NCI-H345 (cell line): ENCODE measurements around the gene CD4.

ENCODE experiments used
- DNase-seq: peaks from one replicate; lab custom pipeline; 2025; lab: John Stamatoyannopoulos, UW

CD4 gene

DNA sequence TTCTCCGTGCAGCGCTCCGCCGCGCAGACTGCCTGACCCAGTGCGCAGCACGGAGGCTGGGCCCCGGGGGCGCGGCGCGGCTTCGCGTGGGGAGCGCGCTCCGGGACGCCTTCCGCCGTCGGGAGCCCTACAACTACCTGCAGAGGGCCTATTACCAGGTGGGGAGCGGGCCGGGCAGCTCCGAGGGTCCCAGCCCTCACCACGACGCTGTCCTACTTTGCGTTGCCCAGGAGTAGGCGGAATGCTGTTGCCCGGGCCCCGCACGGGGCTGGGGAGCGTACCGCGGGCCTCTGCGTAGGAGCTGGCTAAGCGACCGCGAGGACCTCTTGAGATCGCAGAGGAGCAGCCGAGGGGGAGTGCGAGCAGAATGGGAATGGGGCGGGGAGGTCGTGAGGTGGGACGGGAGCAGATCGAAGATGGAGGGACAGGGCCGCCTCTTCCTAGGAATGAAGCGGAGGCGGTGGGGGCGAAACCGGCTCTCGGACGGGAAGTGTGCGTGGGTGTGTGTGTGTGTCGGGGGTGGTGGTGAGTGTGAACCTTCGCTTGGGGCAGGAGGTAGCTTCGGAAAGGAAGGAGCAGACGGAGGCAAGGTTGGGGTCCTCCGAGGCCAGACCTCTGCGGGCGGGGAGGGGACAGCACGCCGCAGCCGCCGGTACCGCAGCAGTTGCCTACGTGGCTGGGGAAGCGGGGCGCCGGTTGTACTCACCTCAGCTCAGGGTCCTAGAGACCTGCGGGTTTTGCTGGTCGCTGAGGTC, 39.6 kb downstream of the CD4 start:
- DNase-seq = peak; percentile 54

DNA sequence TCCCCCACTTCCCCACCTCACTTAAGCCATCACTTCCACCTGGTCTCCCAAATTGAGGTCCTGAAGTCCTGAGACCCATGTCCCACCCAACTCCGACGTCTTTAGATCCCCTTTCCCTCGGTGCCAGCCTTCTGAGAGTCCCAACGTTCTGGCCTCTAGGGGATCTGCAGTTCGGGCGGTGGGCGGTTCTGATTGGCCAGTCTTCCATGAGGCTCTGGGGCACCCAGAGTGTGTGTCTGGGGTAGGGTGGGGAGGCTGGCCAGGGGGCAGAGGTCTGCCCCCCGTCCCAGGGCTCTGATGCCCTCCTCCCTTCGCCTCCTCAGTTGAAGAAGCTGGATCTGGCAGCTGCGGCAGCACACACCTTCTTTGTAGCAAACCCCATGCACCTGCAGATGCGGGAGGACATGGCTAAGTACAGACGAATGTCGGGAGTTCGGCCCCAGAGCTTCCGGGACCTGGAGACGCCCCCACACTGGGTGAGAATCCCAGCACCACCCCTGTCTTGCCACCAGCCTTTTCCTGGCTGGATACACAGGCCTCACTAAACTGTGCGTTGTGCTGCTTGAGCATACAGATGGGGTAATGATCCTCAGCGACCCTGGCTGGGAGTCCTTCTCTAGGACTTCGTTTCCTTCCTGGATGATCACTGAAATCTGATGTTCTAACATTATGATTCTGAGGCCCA, 40.4 kb downstream of the CD4 start:
- DNase-seq = no peak

GRCh38 chr12:6830286-6830890, 41.1 kb downstream of the CD4 start:
- DNase-seq = no peak

- no peak for DNase-seq
Observed at GRCh38 chr12:6830999-6831398, 41.7 kb downstream of the CD4 start.

DNA sequence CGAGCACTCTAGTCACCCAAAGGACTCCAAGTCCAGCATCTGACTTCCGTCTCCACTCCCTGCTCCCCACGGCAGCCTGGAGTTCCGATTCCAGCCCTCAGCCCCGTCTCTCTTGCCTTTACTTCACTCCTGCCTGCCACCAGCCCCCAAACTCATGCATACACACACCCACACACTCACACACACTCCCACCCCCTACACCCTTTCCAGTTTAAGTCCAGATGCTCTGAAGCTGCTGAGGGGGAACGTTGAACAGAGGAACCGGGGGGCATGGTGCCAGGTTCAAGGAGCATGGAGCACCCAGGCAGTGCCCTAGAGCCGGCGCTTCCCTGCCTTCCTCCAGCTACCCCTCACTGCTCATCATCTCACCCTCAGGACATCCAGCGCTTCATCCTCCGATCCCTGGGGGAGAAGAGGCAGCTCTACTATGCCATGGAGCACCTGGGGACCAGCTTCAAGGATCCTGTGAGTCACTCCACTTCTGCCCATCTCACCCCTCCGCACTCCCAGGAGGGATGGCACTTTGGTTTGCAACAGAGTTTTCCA, 42.2 kb downstream of the CD4 start:
- DNase-seq = no peak

DNA sequence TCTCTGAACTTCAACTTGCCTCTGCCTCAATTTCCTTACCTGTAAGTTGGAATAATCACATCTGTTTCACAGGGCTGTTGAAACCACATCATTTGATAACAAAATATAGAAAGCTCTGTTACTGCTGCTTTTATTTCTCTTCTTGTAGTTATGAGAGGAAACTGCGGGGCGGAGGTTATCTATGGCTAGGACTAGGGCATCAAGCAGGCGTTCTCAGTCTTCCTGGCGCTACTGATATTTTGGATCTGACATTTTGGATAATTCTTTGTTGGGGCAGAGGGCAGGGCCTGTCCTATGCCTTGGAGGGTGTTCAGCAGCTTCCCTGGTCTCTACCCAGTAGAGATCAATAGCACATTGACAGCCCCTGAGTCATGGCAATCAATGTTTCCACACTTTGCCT, 42.8 kb downstream of the CD4 start:
- DNase-seq = no peak

GRCh38 chr12:6833189-6833890, 44.0 kb downstream of the CD4 start:
- DNase-seq = no peak

DNA sequence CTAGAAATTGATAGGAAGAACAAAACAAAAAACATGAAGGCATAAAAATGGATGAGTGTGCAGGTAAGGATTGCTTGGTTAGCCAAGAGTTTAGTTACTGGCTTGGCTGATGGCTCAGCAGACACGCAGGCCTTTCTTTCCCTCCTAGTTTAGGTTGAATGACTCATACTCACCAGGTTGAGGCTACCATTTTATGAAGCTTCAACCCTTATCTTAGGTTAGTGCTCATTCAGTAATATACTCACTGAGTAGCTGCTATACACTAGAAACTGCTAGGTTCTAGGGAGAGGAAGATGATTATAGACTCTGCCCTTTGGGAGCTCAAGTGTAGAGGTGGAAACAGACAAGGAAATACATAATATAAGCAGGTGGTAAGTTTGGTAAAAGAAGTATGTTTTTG, 44.9 kb downstream of the CD4 start:
- DNase-seq = no peak

- no peak for DNase-seq
Observed at GRCh38 chr12:6834873-6835272, 45.5 kb downstream of the CD4 start.

DNA sequence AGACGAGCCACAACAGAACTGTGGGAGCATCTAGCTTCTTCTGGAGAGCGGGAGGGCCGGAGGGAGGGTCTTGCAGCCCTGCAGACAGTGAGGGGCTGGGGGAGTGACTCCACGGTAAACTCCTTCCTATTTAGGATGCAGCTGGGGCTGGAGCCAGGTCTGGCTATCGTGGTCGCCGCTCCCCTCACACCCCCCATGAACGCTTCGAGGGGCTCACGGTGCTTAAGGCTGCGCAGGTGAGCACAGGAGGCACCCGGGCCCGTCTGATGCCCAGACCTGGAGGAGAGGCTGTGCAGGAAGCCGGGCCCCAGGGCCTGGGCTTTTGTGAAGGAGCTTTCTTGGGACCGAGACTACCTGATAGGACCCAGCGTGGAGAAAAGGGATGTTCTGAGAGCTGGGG, 47.5 kb downstream of the CD4 start:
- no peak for DNase-seq

DNA sequence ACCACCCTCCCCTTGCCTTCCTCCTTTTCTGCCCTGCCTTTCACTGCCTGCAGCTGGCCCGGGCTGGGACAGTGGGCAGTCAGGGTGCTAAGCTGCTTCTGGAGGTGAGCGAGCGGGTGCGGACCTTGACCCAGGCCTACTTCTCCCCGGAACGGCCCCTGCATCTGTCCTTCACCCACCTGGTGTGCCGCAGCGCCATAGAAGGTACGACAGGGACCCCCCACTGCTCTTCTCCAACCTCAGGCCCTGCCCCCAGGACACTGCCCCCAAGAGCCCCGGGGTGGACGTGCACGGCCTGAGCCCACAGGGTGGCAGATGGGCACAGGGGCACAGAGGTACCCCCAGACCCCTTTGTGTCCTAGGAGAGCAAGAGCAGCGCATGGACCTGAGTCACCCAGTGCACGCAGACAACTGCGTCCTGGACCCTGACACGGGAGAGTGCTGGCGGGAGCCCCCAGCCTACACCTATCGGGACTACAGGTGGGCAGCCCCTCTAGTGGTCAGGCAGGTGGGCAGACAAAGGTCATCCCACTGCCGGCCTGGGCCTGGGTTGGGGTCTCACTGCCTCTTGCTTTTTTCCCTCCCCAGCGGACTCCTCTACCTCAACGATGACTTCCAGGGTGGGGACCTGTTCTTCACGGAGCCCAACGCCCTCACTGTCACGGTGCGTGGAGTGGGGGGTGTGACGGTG, 48.2 kb downstream of the CD4 start:
- DNase-seq = no peak

DNA sequence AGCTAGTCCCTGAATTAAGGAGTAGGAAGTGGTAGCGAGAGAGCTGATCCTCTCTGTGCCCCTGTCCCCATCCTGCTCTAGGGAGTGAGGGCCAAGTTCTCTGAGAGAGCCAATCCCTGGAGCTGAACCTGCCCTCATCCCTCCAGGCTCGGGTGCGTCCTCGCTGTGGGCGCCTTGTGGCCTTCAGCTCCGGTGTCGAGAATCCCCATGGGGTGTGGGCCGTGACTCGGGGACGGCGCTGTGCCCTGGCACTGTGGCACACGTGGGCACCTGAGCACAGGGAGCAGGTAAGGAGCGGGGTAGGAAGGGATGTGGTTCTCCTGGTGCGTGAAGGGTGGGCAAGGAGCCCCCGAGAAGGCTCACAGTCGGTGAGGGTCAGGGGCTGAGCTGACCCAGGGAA, 49.5 kb downstream of the CD4 start:
- no peak for DNase-seq

DNA sequence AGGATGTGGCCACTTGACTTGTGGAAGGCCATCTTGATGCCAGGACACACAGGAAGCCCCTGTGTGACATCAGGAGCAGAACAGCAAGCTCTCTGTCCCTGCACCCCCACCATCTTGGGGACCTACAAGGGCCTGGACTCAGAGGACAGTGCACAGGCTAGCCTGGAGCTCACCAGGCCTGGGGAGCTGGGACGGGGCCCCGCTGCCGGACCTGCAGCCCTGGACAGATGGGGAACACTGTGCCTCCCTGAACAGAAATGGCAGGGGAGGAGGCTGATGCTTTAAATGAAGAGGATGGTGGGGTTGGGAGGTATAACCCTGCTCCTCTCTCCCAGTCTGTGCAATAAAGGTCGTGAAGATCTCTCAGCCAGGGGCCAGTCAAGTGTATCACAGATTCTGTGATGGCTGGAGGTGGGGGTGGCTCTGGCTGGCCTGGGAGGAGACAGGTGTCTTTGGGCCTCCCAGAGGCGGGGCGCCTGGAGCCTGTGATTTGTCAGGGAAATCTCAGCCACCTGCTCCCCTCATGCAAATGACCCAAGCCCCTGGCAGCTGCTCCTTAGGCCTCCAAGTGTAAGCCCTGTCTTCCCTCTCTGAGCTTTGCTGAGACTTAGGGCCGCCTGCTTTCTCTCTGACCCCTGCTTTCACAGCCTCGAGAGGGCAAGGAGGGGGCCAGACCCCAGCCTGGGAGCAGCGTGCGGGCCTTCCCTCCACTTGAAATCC, 50.3 kb downstream of the CD4 start:
- DNase-seq = peak; percentile 12

- DNase-seq = no peak
Observed at GRCh38 chr12:6840330-6840729, 51.0 kb downstream of the CD4 start.

- no peak for DNase-seq
Observed at GRCh38 chr12:6840761-6841515, 51.6 kb downstream of the CD4 start, which contains the start of gene GNB3. Gene GNB3, plus strand, starts transcription at chr12:6840925. Its CDS starts 363 bp downstream, at chr12:6841288.

DNA sequence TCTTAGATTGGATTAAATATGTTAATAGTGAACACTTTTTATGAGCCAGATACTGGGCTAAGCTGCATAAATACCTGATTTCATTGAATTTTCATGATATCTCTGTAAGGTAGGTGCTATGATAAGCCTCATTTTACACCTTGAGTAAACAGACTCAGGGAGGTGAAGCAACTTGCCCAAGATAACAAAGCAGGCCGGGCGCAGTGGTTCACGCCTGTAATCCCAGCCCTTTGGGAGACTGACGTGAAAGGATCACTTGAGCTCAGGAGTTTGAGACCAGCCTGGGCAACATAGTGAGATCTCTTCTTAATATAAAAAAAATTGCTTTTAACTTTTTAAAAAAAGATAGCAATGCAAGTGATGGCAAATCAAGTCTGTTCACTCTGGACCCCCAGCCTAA, 52.7 kb downstream of the CD4 start:
- DNase-seq = no peak

DNA sequence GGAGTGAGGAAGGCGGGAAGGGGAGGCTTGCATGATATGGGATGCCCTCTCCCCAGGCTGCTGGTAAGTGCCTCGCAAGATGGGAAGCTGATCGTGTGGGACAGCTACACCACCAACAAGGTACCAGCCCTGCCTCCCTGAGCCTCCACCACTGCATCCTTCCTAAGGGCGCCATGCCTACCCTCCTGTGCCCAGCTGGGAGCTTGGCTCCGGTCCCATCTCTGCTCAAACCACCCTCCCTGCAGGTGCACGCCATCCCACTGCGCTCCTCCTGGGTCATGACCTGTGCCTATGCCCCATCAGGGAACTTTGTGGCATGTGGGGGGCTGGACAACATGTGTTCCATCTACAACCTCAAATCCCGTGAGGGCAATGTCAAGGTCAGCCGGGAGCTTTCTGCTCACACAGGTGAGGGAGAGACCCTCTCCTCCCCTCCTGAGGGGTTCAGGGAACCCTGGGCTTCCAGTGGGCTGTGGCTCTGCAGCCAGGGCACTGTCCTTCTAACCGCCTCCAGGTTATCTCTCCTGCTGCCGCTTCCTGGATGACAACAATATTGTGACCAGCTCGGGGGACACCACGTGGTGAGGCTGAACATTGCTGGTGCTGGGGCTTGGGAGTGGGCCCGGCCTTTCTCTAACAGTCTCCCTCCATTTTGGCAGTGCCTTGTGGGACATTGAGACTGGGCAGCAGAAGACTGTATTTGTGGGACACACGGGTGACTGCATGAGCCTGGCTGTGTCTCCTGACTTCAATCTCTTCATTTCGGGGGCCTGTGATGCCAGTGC, 54.0 kb downstream of the CD4 start:
- no peak for DNase-seq

GRCh38 chr12:6845395-6845794, 56.1 kb downstream of the CD4 start:
- DNase-seq = no peak

GRCh38 chr12:6846316-6846869, 57.1 kb downstream of the CD4 start:
- no peak for DNase-seq
